ELR (cell line): ENCODE data around the gene SH3PXD2A.
"Not testable (repeated sequence)": the region's sequence is repeated elsewhere in the genome, so short reads cannot be mapped to it uniquely, and the experiment has no call there.

Source experiments
- DNase-seq: peaks from one replicate; pipeline ENCODE4 v3.0.0-alpha.2; 2015; ENCODE audit warnings: low read depth

The SH3PXD2A gene

DNA sequence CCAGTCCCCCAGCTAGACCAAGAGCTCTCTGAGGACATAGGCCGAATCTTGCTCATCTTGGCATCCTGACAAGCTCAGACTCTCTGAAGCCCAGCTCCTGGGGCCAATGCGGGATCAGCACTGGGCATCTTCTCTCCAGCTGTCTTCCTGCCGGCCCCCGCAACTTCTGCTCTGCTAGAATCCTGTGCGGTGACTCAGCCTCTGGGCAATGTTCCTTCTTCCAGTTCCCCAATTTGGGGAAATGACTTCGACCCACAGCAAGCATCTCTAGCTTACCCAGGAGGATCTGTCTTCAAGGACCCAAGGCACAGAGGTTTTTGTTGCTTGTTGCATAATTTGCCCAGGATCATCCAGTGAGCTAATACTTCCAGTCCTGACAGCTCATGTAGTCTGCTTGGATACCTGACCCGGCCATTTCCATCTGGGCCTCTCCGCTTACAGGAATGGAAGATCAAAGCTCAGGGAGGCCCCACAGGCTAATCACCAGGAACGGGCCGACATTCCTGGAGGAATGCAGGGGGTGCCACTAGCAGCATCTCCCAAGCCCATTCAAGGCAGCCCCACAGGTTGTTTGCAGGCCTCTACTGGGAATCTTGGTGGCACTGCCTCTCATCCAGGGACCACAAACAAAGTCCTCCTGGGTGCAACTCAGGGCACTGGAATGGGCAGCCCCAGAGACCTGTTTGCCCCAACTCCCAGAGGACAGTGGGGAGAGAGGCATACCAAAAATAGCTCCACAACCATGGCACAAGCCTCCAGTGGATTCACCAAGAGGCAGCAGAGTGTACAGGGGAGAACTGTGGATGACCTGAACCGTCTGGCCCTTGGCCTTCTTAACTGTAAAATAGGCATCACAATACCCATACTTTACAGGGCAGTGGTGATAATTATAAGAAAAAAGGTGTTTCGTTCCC is 210.0 kb downstream of the SH3PXD2A start:
- peak; percentile 87 for DNase-seq

DNA sequence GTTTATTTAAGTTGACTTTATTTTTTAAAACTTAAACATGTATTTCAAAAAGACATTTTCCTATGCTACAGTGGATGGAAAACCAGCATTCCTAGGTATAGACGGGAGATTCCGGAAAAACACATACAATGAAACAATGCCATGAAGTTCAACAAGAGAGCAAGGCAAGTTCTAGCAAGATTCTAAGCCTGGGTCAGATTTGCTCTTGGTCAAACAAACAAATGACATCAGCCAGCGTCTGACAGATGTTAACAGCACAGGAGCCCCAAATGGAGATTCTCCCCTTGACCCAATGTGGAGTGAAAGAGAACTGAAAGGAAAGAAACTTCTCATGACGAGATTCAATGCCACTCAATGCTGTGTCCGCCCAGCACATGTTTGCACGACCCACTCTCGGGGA is 212.0 kb downstream of the SH3PXD2A start:
- no peak for DNase-seq

- DNase-seq, result no peak
Measured at GRCh38 chr10:103641326-103641725, 214.1 kb downstream of the SH3PXD2A start.

- no peak for DNase-seq
Measured at GRCh38 chr10:103640436-103641181, 214.8 kb downstream of the SH3PXD2A start.

- no peak for DNase-seq
Measured at GRCh38 chr10:103638948-103639347, 216.4 kb downstream of the SH3PXD2A start.

DNA sequence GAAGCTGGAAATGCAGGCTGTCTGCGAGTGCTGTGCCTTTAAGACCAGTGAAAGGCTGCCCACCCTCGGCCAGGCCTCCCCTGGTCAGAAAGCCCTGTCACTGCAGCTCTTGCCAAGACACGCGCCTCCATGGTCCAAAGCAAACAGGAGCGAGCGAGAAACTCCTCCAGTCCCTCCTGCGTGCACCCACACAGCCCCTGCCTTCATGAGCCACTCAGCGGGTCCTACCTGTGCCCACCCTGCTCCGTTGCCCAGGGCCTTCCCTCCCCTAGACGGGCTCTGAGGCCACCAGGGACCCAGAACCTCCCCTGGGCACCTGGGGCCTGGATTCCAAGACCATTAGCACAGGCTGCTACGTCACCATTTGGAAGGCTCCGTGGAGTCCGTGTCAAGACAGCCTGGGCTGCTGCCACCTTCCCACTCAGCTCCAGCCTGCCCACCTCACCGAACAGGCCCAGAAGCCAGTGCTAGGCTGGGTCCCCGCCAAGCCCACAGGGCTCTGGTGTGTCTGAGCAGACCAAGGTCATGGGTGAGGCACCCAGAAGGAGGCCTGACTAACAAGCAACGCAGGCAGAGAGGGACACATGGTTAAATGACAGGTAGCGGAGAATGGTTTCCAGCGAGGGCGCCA is 217.3 kb downstream of the SH3PXD2A start:
- no peak for DNase-seq

GRCh38 chr10:103637011-103637410 is 218.4 kb downstream of the SH3PXD2A start:
- DNase-seq, result no peak

- DNase-seq, result no peak
Measured at GRCh38 chr10:103636492-103636891, 218.9 kb downstream of the SH3PXD2A start.

GRCh38 chr10:103635580-103635979 is 219.8 kb downstream of the SH3PXD2A start:
- no peak for DNase-seq

DNA sequence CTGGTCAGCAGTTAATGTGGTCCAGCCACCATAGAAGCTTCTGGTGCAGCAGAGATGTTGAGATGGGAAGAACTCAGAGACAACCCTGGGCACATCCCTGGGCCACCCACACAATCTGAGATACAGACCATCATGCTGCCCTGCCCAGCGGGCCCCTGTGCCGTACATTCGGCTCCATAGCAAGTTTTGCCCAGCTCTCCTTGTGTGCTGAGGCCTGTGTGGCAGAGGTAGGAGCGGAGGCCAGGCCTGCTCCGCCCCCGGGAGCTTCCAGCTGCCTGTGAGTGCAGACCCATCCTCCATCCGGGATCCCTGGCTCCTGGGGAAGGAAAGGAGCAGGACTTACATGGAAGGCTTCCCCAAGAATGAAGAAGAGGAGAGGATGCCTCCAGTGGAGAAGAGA is 221.5 kb downstream of the SH3PXD2A start:
- DNase-seq, result no peak

GRCh38 chr10:103632871-103633270 is 222.5 kb downstream of the SH3PXD2A start:
- not testable (repeated sequence) for DNase-seq

DNA sequence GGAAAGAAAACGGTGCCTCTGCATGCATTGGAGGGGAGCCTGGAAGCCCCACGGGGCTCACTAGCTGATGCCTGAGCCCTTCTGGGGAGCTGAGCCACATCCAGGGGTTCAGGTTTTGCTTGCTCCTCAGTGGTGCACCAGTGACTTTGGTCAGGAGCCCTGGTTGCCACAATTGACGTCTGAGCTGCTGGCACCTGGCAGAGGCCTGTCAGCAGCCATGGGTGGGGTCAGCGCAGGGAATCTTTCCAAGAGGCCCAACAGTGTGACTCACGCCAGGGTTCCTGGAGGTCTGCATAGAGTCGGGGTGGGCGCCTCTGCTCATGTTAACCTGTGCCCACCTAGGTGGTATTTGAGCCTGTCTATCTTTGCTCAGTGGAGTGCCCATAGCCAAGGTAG is 223.1 kb downstream of the SH3PXD2A start:
- no peak for DNase-seq

DNA sequence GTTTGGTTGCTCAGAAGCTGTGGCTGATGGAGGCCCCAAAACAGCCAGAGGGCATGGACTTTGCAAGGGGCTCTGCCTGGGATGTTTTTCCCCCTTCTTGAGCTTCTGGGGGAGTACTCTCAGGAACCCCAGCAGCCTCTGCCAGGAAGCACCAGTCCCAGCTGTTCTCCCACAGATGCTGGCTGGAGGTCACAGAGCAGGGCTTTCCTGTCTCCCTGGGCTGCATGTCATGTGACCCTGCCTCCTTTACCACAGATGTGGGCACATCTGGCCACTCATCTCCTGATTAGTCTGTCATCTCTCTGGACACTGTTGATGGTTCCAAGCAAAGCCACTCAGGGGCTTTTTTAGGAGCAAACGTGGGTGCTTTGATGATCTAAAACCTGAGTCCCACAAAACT is 225.2 kb downstream of the SH3PXD2A start:
- DNase-seq, result no peak

DNA sequence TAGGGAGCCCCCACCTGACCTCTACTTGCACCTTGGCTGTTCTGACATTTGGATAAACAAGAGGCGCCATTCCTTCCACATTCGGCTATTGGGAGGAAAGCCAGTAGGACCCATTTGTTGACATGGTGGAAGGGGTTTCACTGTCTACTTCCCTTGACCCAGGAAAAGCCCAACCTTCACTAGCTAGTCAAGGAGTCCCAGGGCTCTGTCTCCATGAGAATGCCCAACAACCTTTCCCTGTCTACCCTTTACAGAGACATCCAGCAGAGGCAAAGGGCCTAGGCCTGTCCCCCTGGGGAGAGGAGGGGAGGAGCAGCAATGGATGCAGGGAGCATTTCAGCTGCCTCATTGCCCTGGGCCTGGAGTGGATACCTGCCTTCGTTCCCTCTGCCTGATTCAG is 225.8 kb downstream of the SH3PXD2A start:
- no peak for DNase-seq

- DNase-seq, result no peak
Measured at GRCh38 chr10:103627893-103628292, 227.5 kb downstream of the SH3PXD2A start.

GRCh38 chr10:103627111-103627892 is 228.1 kb downstream of the SH3PXD2A start:
- DNase-seq, result no peak

DNA sequence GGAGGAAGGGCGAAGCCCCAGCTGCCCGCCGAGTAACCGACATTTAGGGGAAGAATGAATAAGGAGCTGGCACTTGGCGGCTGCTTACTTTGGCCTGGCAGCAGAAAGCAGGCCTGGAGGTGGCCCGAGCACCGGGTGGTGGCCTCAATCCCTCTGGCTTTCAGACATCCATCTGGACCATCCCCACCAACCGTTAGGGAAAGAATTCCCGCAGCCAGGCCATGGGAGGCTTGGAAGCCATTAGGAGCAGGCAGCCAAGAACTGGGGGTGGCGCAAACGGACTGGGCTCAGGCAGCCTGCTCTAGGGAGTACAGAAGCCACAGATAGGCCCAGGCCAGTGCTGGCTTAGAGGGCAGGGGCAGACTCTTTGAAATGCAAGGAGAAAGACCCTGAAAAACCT is 229.2 kb downstream of the SH3PXD2A start:
- no peak for DNase-seq

DNA sequence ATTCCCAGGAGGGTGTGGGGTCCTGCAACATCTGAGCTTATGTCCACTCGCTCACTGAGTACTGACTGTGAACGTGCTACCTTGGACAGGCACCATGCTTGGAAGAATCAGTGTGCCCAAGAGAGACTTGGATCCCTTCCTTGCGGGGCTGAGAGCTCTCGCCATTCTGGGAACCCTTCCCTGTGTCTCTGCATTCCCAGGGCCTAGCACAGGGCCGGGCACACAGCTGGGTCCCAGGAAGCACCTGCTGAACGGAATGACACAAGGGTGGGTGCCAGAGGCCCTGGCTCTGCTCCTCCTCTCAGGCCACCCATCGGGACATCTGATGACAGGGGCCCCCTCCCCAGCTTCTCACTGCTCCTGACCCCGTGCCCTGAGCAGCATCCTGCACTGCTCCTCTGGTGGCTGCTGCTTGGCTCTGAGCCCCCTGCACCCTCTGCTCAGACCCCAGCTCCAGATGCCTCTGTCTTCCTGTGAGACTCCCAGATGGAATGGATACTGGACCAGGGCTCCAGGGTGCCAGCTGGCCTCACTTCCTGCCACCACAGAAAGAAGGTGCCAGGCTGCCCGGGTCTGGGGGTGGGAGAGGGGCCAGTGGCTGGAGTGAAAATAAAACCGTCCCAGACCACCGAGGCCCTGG is 232.3 kb downstream of the SH3PXD2A start:
- DNase-seq, result no peak

DNA sequence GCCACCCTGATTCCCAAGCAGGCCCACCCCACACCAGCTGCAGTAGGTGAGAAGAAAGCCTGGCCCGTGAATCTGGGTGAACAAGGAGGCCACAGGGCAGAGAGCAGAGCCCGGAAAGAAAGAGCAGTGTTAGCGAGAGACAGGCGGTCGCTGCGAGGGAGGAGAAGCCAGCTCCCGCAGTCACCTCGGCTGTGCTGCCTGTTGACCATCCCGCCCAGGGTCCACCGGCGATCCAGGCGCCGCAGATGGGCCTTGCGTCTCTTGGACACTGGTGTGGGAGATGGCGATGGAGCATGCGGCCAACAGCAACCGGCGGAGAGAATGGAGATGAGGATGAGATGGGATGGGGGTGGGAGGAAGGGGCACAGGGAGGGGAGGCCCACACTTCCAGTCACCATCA is 233.1 kb downstream of the SH3PXD2A start:
- no peak for DNase-seq

GRCh38 chr10:103621783-103622125 is 233.6 kb downstream of the SH3PXD2A start:
- no peak for DNase-seq
